GM21526 (cell line): ENCODE measurements around the gene AP3S2.
"Not testable (repeated sequence)": the region's sequence is repeated elsewhere in the genome, so short reads cannot be mapped to it uniquely, and the experiment has no call there.

Experiments
- ATAC-seq: cut with Tn5 transposase; IDR thresholded peaks from one replicate; pipeline ENCODE4 v1.9.1; 2021; ENCODE audit warnings: moderate library complexity; ENCODE audit not compliant: unreplicated experiment, low FRiP score

AP3S2 gene

DNA sequence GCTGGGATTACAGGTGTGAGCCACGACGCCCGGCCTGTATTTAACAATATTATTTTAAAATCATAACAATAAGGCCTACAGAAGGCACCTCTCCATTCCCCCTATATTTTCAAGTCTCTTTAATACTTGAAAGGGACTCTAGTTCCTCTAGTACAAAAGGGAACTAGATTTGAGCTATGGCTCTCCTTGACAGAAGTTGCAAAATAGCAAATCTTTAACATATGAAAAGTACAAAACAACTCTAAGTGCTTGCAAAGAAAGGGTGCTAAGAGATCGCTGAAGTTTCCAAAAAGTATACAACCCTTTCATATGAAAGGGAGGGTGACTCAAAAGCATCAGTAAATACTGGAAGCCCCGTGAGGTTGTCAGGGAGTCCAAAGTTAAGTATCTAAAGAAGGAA is 23.8 kb downstream of the AP3S2 start:
- ATAC-seq = no peak

DNA sequence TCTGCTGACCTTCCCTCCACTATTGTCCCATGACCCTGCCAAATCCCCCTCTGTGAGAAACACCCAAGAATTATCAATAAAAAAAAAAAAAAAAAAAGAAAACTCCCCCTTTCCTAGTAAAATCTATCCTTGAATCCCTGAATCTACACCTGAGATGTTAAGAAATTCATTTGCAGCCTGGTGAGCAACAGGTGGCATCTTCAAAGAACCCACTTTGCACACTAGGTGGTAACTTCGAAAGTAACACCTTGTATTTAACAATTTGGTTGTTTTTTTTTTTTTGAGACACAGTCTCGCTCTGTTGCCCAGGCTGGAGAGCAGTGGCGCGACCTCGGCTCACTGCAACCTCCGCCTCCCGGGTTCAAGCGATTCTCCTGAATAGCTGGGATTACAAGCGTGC is 24.3 kb downstream of the AP3S2 start:
- not testable (repeated sequence) for ATAC-seq

DNA sequence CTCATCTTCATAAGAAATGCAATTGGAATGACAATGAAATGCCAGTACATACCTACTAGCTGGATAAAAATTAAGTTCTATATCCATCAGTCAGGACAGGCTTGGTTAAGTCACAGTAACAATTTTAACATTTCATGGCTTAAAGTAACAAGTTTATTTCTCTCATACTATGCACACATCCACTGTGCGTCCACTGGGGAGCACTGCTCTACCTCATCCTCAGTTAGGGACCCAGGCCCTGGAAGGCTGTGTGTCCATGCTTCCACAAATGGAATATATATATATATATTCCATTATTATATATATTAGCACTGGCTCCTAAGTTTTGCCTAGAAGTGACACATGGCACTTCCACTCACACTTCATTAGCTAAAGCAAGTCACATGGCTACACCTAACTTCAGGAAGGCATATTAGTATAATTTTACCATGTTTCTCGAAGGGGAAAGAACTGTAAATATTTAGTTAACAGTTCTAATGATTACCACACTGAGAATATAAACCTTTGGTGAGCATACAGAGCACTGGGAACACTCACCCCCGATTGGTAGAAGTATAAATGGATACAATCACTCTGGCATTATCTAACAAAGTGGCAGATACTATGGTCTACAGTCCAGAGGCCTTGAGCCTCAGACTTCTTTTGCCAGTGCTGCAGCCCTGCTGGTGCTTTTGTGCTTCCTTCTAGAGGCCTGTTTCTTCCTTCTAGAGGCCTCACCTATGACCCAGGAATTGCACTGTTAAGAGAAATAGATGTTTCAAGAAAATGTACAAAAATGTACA is 28.6 kb downstream of the AP3S2 start:
- no peak for ATAC-seq

DNA sequence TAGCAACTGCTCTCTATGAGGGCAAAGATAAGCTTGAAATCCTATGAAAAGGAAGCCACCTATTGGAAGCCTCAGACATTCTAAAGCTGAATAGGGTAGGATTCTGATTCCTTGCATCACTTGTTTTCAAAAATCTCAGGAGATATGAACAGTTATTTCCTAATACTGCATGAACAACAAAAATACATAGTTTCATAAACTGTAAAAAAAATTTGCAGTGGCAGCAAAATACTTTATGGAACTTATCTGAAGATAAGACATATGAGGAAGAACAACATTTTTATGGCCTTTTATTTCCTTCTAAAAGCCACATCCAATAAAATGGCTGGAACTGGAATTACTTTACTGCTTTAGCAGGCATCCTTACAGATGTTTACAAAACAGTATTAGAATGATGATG is 29.9 kb downstream of the AP3S2 start:
- ATAC-seq = no peak

- ATAC-seq = no peak
Measured at GRCh38 chr15:89860891-89861290, 32.9 kb downstream of the AP3S2 start.

GRCh38 chr15:89860431-89860830 is 33.4 kb downstream of the AP3S2 start:
- no peak for ATAC-seq

GRCh38 chr15:89858661-89859458 is 34.9 kb downstream of the AP3S2 start:
- no peak for ATAC-seq

GRCh38 chr15:89857673-89858072 is 36.1 kb downstream of the AP3S2 start:
- no peak for ATAC-seq

GRCh38 chr15:89855948-89856347 is 37.8 kb downstream of the AP3S2 start:
- ATAC-seq = no peak

GRCh38 chr15:89854863-89855262 is 38.9 kb downstream of the AP3S2 start:
- not testable (repeated sequence) for ATAC-seq

DNA sequence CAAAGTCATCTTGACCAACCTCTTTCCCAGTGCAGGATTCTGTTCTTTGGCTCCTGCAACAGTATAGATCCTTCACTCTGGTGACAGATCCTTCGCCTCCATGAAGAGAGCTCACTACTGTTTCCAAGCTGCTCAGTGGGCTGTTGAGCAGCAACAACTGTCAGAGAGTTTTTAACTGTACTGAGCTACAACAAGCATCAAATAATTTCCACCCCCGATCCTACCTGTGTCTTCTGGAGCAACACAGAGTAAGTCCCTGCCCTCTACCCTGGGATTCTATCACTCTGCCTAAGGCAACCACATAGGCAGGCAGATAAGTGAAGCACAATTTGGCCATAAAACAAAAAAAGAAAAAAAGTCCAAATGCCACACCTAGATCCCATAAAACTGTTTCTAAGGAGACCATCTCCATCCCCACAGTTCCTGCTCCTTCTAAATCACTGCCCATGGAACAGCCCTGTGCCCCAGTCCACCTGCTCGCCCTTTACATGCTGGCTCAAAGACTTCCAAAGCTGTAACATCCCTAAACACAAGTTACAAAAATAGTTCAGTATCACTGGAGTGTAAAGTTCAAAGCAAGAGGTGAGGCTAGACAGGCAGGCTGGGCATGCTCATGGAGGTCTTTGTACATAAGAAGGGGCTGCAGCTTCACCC is 41.3 kb downstream of the AP3S2 start:
- no peak for ATAC-seq

DNA sequence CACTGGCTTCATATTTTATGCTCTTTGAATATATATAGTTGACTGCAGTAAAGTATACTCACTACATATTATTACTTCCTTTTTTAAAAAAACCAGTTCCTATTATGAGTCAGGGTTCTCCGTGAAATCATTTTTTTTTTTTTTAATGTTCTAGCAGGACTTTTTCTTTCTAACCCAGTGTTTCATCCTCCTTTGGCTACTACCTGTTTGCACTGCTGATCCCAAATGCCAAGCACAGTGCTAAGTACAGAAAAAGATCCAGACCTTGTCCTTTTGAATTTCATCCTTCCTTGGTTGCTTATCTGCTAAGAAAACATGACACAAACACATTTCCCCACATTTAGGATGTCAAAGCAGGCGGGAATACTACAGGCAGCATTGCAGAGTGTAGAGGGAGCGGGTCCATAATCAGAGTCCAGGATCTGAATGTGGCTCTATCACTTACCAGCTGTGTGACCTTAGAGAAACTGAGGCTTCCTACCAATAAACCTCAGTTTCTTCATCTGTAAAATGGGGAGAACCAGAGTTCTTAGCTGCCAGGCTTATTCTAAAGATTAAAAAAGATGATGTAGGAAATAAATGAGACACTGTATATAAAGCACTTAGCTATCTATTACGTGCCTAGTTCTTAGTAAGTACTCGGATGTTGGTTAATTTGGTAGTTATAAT is 42.0 kb downstream of the AP3S2 start:
- ATAC-seq = no peak

GRCh38 chr15:89848970-89849292 is 44.9 kb downstream of the AP3S2 start:
- peak; percentile 8 for ATAC-seq

DNA sequence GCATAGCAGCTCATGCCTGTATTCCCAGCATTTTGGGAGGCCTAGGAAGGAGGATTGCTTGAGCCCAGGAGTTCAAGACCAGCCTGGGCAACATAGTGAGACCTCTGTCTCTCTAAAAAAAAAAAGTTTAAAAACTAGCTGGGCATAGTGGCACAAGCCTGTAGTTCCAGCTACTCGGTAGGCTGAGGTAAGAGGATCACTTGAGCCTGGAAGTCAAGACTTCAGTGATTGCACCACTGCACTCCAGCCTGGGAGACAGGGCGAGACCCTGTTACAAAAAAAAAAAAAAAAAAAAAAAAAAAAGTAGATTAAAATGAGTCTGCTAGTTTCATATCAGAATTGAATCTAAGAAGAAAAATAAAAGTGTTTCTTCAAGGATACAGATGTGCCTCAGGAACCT is 46.7 kb downstream of the AP3S2 start:
- no peak for ATAC-seq

DNA sequence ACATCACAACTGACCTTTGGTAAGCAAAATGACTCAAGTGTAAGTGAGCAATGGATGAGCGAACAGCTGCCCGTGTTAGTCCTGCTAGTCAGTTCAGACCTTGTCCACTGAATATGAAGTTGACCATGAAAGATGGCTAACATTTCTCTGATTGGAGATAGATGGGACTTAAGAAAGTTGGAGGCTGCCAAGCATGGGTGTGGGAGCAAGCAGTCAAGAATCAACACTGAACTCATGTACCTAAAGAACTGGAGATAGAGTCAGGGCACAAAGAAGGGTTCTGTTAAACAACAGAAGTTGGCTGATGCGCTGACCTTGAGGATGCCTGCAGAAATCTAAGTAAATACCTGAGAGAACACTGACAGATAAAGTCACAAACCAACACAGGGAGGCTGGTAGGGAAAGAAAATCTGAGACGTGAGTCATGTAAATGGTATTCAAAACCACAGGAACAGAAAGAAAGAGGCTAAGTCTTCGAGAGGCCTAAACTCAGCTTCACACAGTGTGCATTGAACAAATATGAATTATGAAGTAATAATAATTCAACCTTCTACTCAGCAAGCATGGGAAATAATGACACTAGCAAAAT is 48.4 kb downstream of the AP3S2 start:
- no peak for ATAC-seq

- no peak for ATAC-seq
Measured at GRCh38 chr15:89841962-89842361, 51.8 kb downstream of the AP3S2 start.

- ATAC-seq = no peak
Measured at GRCh38 chr15:89841306-89841705, 52.5 kb downstream of the AP3S2 start.

GRCh38 chr15:89839167-89839810 is 54.5 kb downstream of the AP3S2 start:
- ATAC-seq = no peak

DNA sequence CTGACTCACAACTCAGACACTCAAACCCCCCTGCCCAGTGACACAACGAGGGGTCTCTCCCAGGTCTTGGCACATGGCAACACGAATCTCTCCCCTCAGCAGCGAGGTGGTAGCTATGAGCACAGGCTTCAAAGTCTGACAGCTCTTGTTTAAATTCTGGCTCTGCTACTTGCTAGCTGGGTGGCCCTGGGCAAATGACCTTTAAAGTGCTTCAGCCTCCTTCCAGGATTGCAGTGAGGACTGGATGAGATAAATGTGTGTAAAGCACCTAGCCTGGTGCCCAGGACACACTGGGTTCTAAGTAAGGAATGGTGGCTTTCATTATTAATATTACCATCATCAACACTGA is 56.0 kb downstream of the AP3S2 start:
- ATAC-seq = no peak

DNA sequence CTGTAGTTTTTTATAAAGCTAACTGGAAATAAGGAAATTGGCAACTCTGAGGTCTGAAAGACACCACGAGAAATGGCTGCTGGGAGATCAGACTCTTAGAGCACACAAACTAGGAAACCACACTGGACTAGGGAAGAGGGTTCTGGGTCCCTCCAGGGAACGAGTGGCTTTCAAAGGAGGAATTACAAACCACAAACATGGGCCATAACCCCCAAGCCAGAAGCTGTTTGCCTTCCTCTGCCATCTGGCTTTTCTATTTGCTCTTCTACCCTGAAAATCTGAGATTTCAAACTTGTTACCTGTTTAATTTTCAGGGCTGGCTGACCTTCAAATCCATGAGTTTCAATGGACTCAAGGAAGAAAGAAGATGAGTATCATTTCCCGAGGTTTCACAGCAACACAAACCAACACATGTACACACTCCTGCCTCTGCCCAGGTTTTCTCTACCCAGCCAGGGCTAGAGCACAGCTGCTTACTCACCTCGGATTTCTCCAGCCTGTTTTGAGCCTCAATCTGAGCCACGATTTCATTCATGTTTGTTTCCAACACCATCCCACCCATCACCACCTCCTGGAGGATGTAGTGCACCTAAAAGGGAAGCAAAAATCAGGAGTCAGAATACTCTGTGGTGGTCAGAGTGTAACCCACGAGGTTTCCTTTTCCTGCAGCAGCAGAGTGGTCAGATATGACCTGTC is 56.5 kb downstream of the AP3S2 start:
- ATAC-seq = no peak
